ENCODE data around the gene KBTBD3.
"Not testable (repeated sequence)": the region's sequence is repeated elsewhere in the genome, so short reads cannot be mapped to it uniquely, and the experiment has no call there.

Gene KBTBD3

GRCh38 chr11:106012744-106013143 lies 64.4 kb downstream of the KBTBD3 start:
- in situ Hi-C loops (cut with MboI; ENCODE audit: low sequenced_read_pairs): no loop called here

- in situ Hi-C loops (cut with MboI; ENCODE audit: low sequenced_read_pairs): no loop called here
Measured at GRCh38 chr11:106011481-106011880, 65.7 kb downstream of the KBTBD3 start.

- in situ Hi-C loops (cut with MboI; ENCODE audit: low sequenced_read_pairs): not testable (repeated sequence)
Measured at GRCh38 chr11:106003094-106003493, 74.1 kb downstream of the KBTBD3 start.

GRCh38 chr11:106001304-106002012 lies 75.7 kb downstream of the KBTBD3 start:
- in situ Hi-C loops (cut with MboI; ENCODE audit: low sequenced_read_pairs): no loop called here

Data from HL-60/S4 treated with phorbol 12-myristate 13-acetate at 8.2 ng/mL for 4 days and 3 days (cell line).